Activated B cell treated with CpG ODN at 0.5 μM for 24 hours (primary cell): ENCODE data around the gene KRABD2.

Source experiments
- ATAC-seq: fragments of 200-7000 bp; cut with Tn5 transposase; one replicate; pipeline ENCODE4 v1.10.0; 2021; ENCODE audit warnings: low read depth, mild to moderate bottlenecking, moderate library complexity
- CTCF ChIA-PET: fragments of 350-600 bp; sonication (Branson Sonifier 250); formaldehyde crosslinking; loops from one replicate; lab custom pipeline; 2021; ENCODE audit warnings: antibody characterized with exemption; lab: Charles Lee
- POLR2A ChIA-PET: fragments of 350-600 bp; sonication (Branson Sonifier 250); formaldehyde crosslinking; loops from one replicate; lab custom pipeline; 2021; ENCODE audit warnings: antibody characterized with exemption; lab: Charles Lee
- DNase-seq: peaks from one replicate; pipeline ENCODE4 v3.0.0; 2022
- H3K27ac Mint-ChIP-seq: one replicate; pipeline ENCODE4 v1.8.0; 2020; ENCODE audit warnings: mixed read lengths
- H3K27me3 Mint-ChIP-seq: one replicate; pipeline ENCODE4 v1.8.0; 2021; ENCODE audit warnings: mixed read lengths
- H3K36me3 Mint-ChIP-seq: one replicate; pipeline ENCODE4 v1.8.0; 2021; ENCODE audit warnings: low read depth, mixed read lengths
- H3K4me1 Mint-ChIP-seq: one replicate; pipeline ENCODE4 v1.8.0; 2021; ENCODE audit warnings: mixed read lengths
- H3K4me3 Mint-ChIP-seq: one replicate; pipeline ENCODE4 v1.8.0; 2020; ENCODE audit warnings: mild to moderate bottlenecking, mixed read lengths
- H3K9me3 Mint-ChIP-seq: one replicate; pipeline ENCODE4 v1.8.0; 2020; ENCODE audit warnings: mixed read lengths
- CTCF ChIP-seq: fragments of 200-600 bp; IDR thresholded peaks from one replicate; pipeline ENCODE4 v1.8.0; 2022; ENCODE audit warnings: antibody characterized with exemption, mild to moderate bottlenecking
- intact Hi-C: fragments of 100-400 bp; cut with micrococcal nuclease; formaldehyde crosslinking; loops from one replicate; pipeline ENCODE4 v1.15.1; 2024

KRABD2 gene

GRCh38 chr17:8392674-8393469, 16.4 kb upstream of the KRABD2 start:
- Mint-ChIP-seq H3K36me3 (no peaks in the 10 kb centered on the region), H3K4me3 (no peak overlapping the region), H3K27me3 (peaks cover 11% of the 10 kb centered on the region), H3K9me3 (no peaks in the 10 kb centered on the region), H3K27ac (no peak overlapping the region), H3K4me1 (peaks cover 9% of the 10 kb centered on the region)
- DNase-seq (no peak), ATAC-seq (no peak)
- intact Hi-C loops = no loop called here
- CTCF ChIA-PET = interaction anchor here (1.0 to 1.3 kb wide), 2 partner anchors 9 to 17 kb away, joined by 3 read pairs; no protein-coding TSS in a partner anchor
- POLR2A ChIA-PET = interaction anchor here (1.6 kb wide), 1 partner anchor 44 kb away, joined by 5 read pairs; no protein-coding TSS in a partner anchor
- TF ChIP-seq CTCF = no peak

- Mint-ChIP-seq H3K27ac (no peak overlapping the region), H3K4me3 (no peak overlapping the region), H3K27me3 (peaks cover 8% of the 10 kb centered on the region), H3K4me1 (peaks cover 9% of the 10 kb centered on the region), H3K9me3 (no peaks in the 10 kb centered on the region), H3K36me3 (no peaks in the 10 kb centered on the region)
- POLR2A ChIA-PET = interaction anchor here (0.6 kb wide), 1 partner anchor 126 kb away, joined by 3 read pairs; no protein-coding TSS in a partner anchor
- intact Hi-C loops = no loop called here
- no peak for DNase-seq
- CTCF ChIA-PET = interaction anchor here (1.0 kb wide), 1 partner anchor 9 kb away, joined by 3 read pairs; no protein-coding TSS in a partner anchor
- no peak for ATAC-seq
- TF ChIP-seq CTCF = no peak
Measured at GRCh38 chr17:8392274-8392673, 15.8 kb upstream of the KRABD2 start.

- Mint-ChIP-seq H3K27me3 (peaks cover 8% of the 10 kb centered on the region), H3K36me3 (no peaks in the 10 kb centered on the region), H3K9me3 (no peaks in the 10 kb centered on the region), H3K4me3 (no peak overlapping the region), H3K4me1 (peaks cover 9% of the 10 kb centered on the region), H3K27ac (no peak overlapping the region)
- TF ChIP-seq CTCF = no peak
- DNase-seq (no peak), ATAC-seq (no peak)
- ChIA-PET CTCF (interaction anchor here (1.0 to 1.5 kb wide), 2 partner anchors 8 to 19 kb away, joined by 3 to 5 read pairs; no protein-coding TSS in a partner anchor), POLR2A (interaction anchor here (0.6 kb wide), 1 partner anchor 127 kb away, joined by 3 read pairs; no protein-coding TSS in a partner anchor)
- intact Hi-C loops = no loop called here
Measured at GRCh38 chr17:8391711-8392110, 15.2 kb upstream of the KRABD2 start.

- H3K4me1 Mint-ChIP-seq = peaks cover 13% of the 10 kb centered on the region
- H3K4me3 Mint-ChIP-seq = no peak overlapping the region
- POLR2A ChIA-PET = no interaction called here
- DNase-seq (no peak), ATAC-seq (no peak)
- CTCF ChIA-PET = no interaction called here
- H3K36me3 Mint-ChIP-seq = peaks cover under 1% of the 10 kb centered on the region
- intact Hi-C loops = loop anchor here (10.0 kb wide), 2 partner anchors 607 to 1373 kb away; partner anchors contain the start of gene RNASEK
- H3K27me3 Mint-ChIP-seq = no peaks in the 10 kb centered on the region
- H3K9me3 Mint-ChIP-seq = no peaks in the 10 kb centered on the region
- no peak overlapping the region for H3K27ac Mint-ChIP-seq
- TF ChIP-seq CTCF = no peak
Measured at GRCh38 chr17:8387914-8388651, 11.6 kb upstream of the KRABD2 start.
